Lower leg skin (tissue), 4 donors: Measurements from ENCODE around the gene SERINC4. TPM values are rescaled to one million over a fixed set of nuclear protein-coding genes. Genes with fewer than 3 reads are reported as not detected.
A peak's percentile ranks its signal among the peaks of the same experiment; 100 is the strongest.
"Not testable (repeated sequence)": the region's sequence is repeated elsewhere in the genome, so short reads cannot be mapped to it uniquely, and the experiment has no call there.

Source experiments
- DNase-seq, 2 donors: peaks; one replicate each; pipeline ENCODE4 v3.0.0-alpha.2; 2019; ENCODE audit warnings: low spot score in 2 of 2
- H3K4me3 ChIP-seq: fragments of 200-600 bp; sonication (generic); 2 replicates; pipeline ENCODE4 v1.5.1; 2017; ENCODE audit warnings: mild to moderate bottlenecking, low read depth; ENCODE audit not compliant: poor library complexity, severe bottlenecking
- POLR2A ChIP-seq, 2 donors: fragments of 450-650 bp; IDR thresholded peaks; one replicate each; pipeline ENCODE4 v1.6.1; 2016 to 2017; ENCODE audit warnings: antibody characterized with exemption in 2 of 2, mild to moderate bottlenecking in 1 of 2, moderate library complexity in 1 of 2
- WGBS, 2 donors: methylation state at CpG; one replicate each; pipeline ENCODE4 v1.1.5; 2018; 5-methylcytosine and 5-hydroxymethylcytosine counted together
- intact Hi-C: fragments of 100-400 bp; cut with DNase I; formaldehyde crosslinking; loops from one replicate; pipeline ENCODE4 v1.15.0; 2023; ENCODE audit warnings: low total_unique reads
- total RNA-seq, 4 donors: library from RNA; depleted of rRNA; stranded (reverse); fragments of >200 nt; gene quantifications; one replicate each; pipeline ENCODE4 v1.1.0, GENCODE V29; 2016
- TF ChIP-seq, protein P1 (sequence below), 3 donors: fragments of 450-650 bp; IDR thresholded peaks; one replicate each; pipeline ENCODE4 v1.5.1; 2016; ENCODE audit warnings: antibody characterized with exemption in 3 of 3, mild to moderate bottlenecking in 3 of 3, moderate library complexity in 2 of 3

Gene SERINC4
- total RNA-seq = not detected

DNA sequence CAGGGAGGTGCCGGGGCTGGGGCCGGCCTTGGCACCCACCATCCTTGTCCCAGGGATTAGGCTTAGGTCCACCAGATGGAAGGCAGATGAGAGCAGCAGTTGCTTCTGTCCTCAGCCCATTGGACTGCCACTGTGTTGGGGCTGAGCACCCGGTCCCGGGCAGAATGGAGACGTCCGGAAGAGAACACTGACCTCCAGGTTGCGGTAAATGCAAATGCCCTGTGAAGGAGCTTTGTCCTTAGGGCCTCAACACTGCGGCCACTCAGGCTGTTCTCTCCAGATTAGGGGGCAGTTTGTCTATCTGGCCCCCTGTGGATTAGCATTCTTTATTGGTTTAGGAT lies at the start of gene SERINC4:
Gene SERINC4, minus strand, starts transcription at position 276 of the 341 bp plus-strand sequence. Its CDS starts 234 bp downstream, at position 42.
- intact Hi-C loops = no loop called here
- TF ChIP-seq, protein P1, sequence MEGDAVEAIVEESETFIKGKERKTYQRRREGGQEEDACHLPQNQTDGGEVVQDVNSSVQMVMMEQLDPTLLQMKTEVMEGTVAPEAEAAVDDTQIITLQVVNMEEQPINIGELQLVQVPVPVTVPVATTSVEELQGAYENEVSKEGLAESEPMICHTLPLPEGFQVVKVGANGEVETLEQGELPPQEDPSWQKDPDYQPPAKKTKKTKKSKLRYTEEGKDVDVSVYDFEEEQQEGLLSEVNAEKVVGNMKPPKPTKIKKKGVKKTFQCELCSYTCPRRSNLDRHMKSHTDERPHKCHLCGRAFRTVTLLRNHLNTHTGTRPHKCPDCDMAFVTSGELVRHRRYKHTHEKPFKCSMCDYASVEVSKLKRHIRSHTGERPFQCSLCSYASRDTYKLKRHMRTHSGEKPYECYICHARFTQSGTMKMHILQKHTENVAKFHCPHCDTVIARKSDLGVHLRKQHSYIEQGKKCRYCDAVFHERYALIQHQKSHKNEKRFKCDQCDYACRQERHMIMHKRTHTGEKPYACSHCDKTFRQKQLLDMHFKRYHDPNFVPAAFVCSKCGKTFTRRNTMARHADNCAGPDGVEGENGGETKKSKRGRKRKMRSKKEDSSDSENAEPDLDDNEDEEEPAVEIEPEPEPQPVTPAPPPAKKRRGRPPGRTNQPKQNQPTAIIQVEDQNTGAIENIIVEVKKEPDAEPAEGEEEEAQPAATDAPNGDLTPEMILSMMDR (IDR thresholded peaks at IDR 0.05) = no peak
- no peak for TF ChIP-seq POLR2A (IDR thresholded peaks at IDR 0.05)
- DNase-seq = no peak
- H3K4me3 ChIP-seq = peak within 1 kb of the TSS; percentile 91
- WGBS, 2 donors = 75 to 82% methylated on average over 4 to 8 of the region's 8 CpGs

DNA sequence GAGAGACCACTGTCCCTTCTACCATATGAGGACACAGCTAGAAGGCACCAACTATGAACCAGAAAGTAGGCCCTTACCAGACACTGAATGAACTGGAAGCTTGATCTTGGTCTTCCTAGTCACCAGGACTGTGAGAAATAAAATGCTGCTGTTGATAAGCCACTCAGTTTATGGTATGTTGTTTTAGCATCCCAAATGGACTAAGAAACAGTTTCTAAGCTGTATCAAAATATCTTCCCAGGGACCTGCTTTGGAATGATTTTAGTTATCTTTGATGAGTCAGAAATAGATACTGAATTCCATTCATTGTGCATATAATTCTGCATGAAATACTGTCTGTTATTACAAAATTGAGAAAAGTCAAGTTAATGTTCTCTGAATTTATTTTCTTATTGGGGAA lies 45.4 kb upstream of the SERINC4 start:
- intact Hi-C loops = no loop called here
- DNase-seq = no peak
- TF ChIP-seq, protein P1 (IDR thresholded peaks at IDR 0.05) = no peak
- no peak for TF ChIP-seq POLR2A (IDR thresholded peaks at IDR 0.05)
- H3K4me3 ChIP-seq = no peak overlapping the region

DNA sequence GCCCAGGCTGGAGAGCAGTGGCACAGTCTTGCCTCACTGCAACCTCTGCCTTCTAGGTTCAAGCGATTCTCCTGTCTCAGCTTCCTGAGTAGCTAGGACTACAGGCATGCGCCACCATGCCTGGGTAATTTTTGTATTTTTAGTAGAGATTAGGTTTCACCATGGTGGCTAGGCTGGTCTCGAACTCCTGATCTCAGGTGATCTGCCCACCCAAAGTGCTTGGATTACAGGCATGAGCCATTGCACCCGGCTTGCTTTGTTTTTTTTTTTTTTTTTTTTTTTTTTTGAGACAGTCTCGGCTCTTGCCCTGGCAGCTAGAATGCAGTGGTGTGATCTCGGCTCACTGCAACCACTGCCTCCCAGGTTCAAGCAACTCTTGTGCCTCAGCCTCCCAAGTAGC lies 32.5 kb upstream of the SERINC4 start:
- intact Hi-C loops, H3K4me3 ChIP-seq: not testable (repeated sequence)
- DNase-seq = peak in 1 of 2 donors; percentile 48
- 92% methylated on average over 6 of the region's 6 CpGs for WGBS, 2 donors

DNA sequence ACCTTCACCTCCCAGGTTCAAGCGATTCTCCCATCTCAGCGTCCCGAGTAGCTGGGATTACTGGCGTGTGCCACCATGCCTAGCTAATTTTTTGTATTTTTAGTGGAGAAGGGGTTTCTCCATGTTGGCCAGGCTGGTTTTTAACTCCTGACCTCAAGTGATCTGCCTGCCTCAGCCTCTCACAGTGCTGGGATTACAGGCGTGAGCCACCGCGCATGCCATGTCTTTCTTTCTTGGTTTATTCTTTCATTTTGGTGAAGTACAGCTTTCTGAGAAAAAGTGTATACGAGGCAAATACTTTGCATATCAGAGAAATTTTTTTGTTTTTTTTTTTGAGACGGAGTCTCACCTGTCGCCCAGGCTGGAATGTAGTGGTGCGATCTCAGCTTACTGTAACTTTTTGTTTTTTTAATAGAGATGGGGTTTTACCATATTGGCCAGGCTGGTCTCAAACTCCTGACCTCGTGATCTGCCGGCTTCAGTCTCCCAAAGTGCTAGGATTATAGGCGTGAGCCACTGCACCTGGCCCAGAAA lies 31.6 kb upstream of the SERINC4 start:
- intact Hi-C loops, H3K4me3 ChIP-seq: not testable (repeated sequence)
- DNase-seq = peak in 1 of 2 donors; percentile 57
- WGBS, 2 donors = 89 to 93% methylated on average over 14 of the region's 14 CpGs

DNA sequence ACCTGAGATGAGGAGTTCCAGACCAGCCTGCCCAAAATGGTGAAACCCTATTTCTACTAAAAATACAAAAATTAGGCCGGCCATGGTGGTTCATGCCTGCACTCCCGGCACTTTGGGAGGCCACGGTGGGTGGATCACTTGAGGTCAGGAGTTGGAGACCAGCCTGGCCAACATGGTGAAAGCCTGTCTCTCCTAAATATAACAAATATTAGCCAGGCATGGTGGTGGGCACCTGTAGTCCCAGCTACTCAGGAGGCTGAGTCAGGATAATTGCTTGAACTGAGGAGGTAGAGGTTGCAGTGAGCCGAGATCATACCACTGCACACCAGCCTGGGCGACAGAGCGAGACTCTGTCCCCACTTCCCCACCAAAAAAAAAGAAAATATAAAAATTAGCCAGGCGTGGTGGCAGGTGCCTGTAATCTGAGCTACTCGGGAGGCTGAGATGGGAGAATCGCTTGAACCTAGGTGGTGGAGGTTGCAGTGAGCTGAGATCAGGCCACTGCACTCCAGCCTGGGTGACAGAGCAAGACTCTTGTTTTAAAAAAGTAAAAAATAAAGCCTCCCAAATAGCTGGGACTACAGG lies 30.8 kb upstream of the SERINC4 start:
- intact Hi-C loops, H3K4me3 ChIP-seq: not testable (repeated sequence)
- 94 to 95% methylated on average over 9 of the region's 9 CpGs for WGBS, 2 donors
- peak in 1 of 2 donors; percentile 62 for DNase-seq

DNA sequence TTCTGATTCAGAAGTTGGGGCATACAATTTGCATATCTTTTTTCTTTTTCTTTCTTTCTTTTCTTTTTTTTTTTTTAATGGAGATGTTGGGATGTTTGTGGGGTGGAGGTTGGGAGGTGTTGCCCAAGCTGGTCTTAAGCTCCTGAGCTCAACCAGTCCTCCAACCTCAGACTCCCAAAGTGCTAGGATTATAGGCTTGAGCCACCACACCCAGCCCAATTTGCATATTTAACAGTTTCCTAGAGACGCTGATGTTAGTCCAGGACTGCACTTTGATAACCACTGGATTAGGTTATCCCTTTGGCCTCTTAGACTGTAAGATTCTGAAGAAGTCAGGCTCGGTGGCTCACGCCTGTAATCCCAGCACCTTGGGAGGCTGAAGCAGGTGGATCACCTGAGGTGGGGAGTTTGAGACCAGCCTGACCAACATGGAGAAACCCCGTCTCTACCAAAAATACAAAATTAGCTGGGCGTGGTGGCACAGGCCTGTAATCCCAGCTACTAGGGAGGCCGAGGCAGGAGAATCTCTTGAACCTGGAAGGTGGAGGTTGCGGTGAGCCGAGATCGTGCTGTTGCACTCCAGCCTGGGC lies 30.0 kb upstream of the SERINC4 start:
- DNase-seq = peak in 1 of 2 donors; percentile 66
- intact Hi-C loops, H3K4me3 ChIP-seq: not testable (repeated sequence)
- 92 to 93% methylated on average over 9 of the region's 9 CpGs for WGBS, 2 donors

- DNase-seq = peak in 1 of 2 donors; percentile 28
- intact Hi-C loops = no loop called here
- TF ChIP-seq, protein P1 (IDR thresholded peaks at IDR 0.05) = no peak
- TF ChIP-seq POLR2A (IDR thresholded peaks at IDR 0.05) = no peak
- no peak overlapping the region for H3K4me3 ChIP-seq
- WGBS, 2 donors = 35 to 43% methylated on average over 6 of the region's 6 CpGs
Observed at GRCh38 chr15:43828061-43828657, 28.1 kb upstream of the SERINC4 start.
